ENCODE measurements around the gene SIK3. TPM values are rescaled to one million over a fixed set of nuclear protein-coding genes. Genes with fewer than 3 reads are reported as not detected.

SIK3 gene
- total and polyA plus RNA-seq, 2 experiments from 2014 or later = 6.1 to 33.9 TPM

GRCh38 chr11:116840224-116840745, 257.9 kb downstream of the SIK3 start:
- TF ChIP-seq, protein P1, sequence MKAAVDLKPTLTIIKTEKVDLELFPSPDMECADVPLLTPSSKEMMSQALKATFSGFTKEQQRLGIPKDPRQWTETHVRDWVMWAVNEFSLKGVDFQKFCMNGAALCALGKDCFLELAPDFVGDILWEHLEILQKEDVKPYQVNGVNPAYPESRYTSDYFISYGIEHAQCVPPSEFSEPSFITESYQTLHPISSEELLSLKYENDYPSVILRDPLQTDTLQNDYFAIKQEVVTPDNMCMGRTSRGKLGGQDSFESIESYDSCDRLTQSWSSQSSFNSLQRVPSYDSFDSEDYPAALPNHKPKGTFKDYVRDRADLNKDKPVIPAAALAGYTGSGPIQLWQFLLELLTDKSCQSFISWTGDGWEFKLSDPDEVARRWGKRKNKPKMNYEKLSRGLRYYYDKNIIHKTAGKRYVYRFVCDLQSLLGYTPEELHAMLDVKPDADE (IDR thresholded peaks at IDR 0.05) = no peak
- no peak for TF ChIP-seq NANOG (IDR thresholded peaks at IDR 0.05; ENCODE audit: borderline replicate concordance)
- TF ChIP-seq CREB1 (CRISPR knock-in tag; IDR thresholded peaks at IDR 0.05; ENCODE audit: low read depth) = no peak
- TF ChIP-seq EZH2phosphoT487 (IDR thresholded peaks at IDR 0.05; ENCODE audit: unreplicated experiment) = no peak
- TF ChIP-seq CTCF (conservative IDR thresholded peaks at IDR 0.05; ENCODE audit: low read depth in 2 of 2) = peak; percentile 41 to 56
- H3K79me2 ChIP-seq (replicated peaks; ENCODE audit: insufficient read depth) = no peaks in the 10 kb centered on the region
- no peak overlapping the region for H3K4me3 ChIP-seq
- DNase-seq (ENCODE audit: low spot score) = peak; percentile 58
- 0 out of 2 replicates have a peak, but pooled peaks cover 3% of the 10 kb centered on the region for H3F3A ChIP-seq (replicated peaks; ENCODE audit: low read depth)
- no peak overlapping the region for H2AFZ ChIP-seq
- Mint-ChIP-seq H3K4me1 (peaks cover 28% of the 10 kb centered on the region), H3K27ac (no peak overlapping the region), H3K4me3 (no peak overlapping the region), H3K27me3 (ENCODE audit: insufficient read depth, low read depth, poor library complexity) (peaks cover 14% of the 10 kb centered on the region), H3K9me3 (no peaks in the 10 kb centered on the region), H3K36me3 (ENCODE audit: low read depth) (peaks cover 12% of the 10 kb centered on the region; the same call in 2 of the 3 replicates)
- no peaks in the 10 kb centered on the region for H3K27me3 ChIP-seq (ENCODE audit: insufficient read depth)
- no peak overlapping the region for H3K27ac ChIP-seq (ENCODE audit: low read depth)
- H3K9me2 ChIP-seq (ENCODE audit: insufficient read depth) = no peaks in the 10 kb centered on the region
- no peaks in the 10 kb centered on the region for H4K20me1 ChIP-seq (replicated peaks; ENCODE audit: insufficient read depth)
- H3K36me3 ChIP-seq (ENCODE audit: insufficient read depth) = no peaks in the 10 kb centered on the region
- peak; percentile 17 for ATAC-seq
- H3K4me1 ChIP-seq (ENCODE audit: insufficient read depth) = peaks cover 4% of the 10 kb centered on the region; the same call in 1 of the 2 replicates
- H3K4me2 ChIP-seq = no peak overlapping the region

DNA sequence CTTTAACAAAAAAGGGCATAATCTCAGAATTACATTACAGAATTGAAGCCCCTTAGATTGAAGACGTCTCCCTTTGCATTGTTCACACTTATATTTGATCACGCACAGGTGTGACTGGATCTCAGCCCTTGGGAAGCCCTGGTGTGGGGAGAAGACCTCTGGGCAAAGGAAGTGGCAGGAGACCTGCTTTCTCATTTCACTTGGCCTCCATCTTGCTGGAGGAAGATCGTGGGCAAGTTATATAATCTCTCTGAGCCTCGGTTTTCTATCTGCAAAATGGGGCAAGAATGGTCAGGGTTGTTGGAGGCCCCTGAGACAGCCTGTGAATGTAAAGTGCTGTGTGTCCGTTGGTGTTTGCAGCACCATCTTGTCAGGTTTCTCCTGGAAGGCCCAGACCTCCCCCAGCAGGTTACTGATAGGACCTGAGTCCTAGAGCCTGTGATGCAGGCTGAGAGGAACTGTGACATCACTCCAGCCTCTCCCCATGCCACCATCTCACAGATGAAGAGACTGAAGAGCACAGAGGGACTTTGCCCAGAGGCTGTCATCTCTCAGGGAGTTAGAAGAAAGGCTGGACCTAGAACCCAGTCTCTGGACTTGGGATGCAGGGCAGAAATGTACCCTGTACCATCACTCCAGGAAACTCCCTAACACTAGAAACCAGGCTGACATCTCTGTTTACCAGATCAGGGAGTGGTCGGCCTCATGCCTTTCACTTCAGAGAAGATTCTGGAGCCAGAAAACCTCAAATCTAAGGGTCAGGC, 259.7 kb downstream of the SIK3 start:
- Mint-ChIP-seq H3K27me3 (ENCODE audit: insufficient read depth, low read depth, poor library complexity) (peaks cover 16% of the 10 kb centered on the region), H3K27ac (no peak overlapping the region), H3K4me3 (no peak overlapping the region; the same call in 2 of the 3 replicates), H3K9me3 (no peaks in the 10 kb centered on the region), H3K4me1 (peaks cover 35% of the 10 kb centered on the region), H3K36me3 (ENCODE audit: low read depth) (peaks cover 7% of the 10 kb centered on the region; the same call in 1 of the 3 replicates)
- Histone ChIP-seq H3F3A (replicated peaks; ENCODE audit: low read depth) (0 out of 2 replicates have a peak, but pooled peaks cover 3% of the 10 kb centered on the region), H3K36me3 (ENCODE audit: insufficient read depth) (no peaks in the 10 kb centered on the region), H3K27me3 (ENCODE audit: insufficient read depth) (no peaks in the 10 kb centered on the region), H3K4me3 (no peak overlapping the region), H3K4me2 (no peak overlapping the region), H4K20me1 (replicated peaks; ENCODE audit: insufficient read depth) (no peaks in the 10 kb centered on the region), H3K79me2 (replicated peaks; ENCODE audit: insufficient read depth) (no peaks in the 10 kb centered on the region), H3K9me2 (ENCODE audit: insufficient read depth) (no peaks in the 10 kb centered on the region), H3K4me1 (ENCODE audit: insufficient read depth) (peaks cover 6% of the 10 kb centered on the region; the same call in 1 of the 2 replicates), H2AFZ (no peak overlapping the region), H3K27ac (ENCODE audit: low read depth) (no peak overlapping the region)
- ATAC-seq (no peak), DNase-seq (ENCODE audit: low spot score) (no peak)
- TF ChIP-seq STAT1 (IDR thresholded peaks at IDR 0.05; ENCODE audit: unreplicated experiment) = no peak
- no peak for TF ChIP-seq NANOG (IDR thresholded peaks at IDR 0.05; ENCODE audit: borderline replicate concordance)
- no peak for TF ChIP-seq EZH2phosphoT487 (IDR thresholded peaks at IDR 0.05; ENCODE audit: unreplicated experiment)
- TF ChIP-seq, protein P2, sequence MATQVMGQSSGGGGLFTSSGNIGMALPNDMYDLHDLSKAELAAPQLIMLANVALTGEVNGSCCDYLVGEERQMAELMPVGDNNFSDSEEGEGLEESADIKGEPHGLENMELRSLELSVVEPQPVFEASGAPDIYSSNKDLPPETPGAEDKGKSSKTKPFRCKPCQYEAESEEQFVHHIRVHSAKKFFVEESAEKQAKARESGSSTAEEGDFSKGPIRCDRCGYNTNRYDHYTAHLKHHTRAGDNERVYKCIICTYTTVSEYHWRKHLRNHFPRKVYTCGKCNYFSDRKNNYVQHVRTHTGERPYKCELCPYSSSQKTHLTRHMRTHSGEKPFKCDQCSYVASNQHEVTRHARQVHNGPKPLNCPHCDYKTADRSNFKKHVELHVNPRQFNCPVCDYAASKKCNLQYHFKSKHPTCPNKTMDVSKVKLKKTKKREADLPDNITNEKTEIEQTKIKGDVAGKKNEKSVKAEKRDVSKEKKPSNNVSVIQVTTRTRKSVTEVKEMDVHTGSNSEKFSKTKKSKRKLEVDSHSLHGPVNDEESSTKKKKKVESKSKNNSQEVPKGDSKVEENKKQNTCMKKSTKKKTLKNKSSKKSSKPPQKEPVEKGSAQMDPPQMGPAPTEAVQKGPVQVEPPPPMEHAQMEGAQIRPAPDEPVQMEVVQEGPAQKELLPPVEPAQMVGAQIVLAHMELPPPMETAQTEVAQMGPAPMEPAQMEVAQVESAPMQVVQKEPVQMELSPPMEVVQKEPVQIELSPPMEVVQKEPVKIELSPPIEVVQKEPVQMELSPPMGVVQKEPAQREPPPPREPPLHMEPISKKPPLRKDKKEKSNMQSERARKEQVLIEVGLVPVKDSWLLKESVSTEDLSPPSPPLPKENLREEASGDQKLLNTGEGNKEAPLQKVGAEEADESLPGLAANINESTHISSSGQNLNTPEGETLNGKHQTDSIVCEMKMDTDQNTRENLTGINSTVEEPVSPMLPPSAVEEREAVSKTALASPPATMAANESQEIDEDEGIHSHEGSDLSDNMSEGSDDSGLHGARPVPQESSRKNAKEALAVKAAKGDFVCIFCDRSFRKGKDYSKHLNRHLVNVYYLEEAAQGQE (IDR thresholded peaks at IDR 0.05; ENCODE audit: unreplicated experiment) = no peak
- TF ChIP-seq ZNF114 (CRISPR knock-in tag; IDR thresholded peaks at IDR 0.05) = no peak
- TF ChIP-seq, protein P1 (IDR thresholded peaks at IDR 0.05) = no peak
- no peak for TF ChIP-seq POLR2AphosphoS5 (IDR thresholded peaks at IDR 0.05; ENCODE audit: low read depth)
- TF ChIP-seq CREB1 (CRISPR knock-in tag; IDR thresholded peaks at IDR 0.05; ENCODE audit: low read depth) = no peak

Data from GM23338 (cell line).